Measurements from ENCODE around the gene WDR4.
"Not testable (repeated sequence)": the region's sequence is repeated elsewhere in the genome, so short reads cannot be mapped to it uniquely, and the experiment has no call there.

Gene WDR4

GRCh38 chr21:42852925-42853570, 26.3 kb downstream of the WDR4 start:
- no peak for DNase-seq (ENCODE audit: low spot score)

- DNase-seq (ENCODE audit: low spot score): no peak
Measured at GRCh38 chr21:42851812-42852665, 27.3 kb downstream of the WDR4 start.

GRCh38 chr21:42850866-42851391, 28.4 kb downstream of the WDR4 start:
- peak; percentile 55 for DNase-seq (ENCODE audit: low spot score)

- no peak for DNase-seq (ENCODE audit: low spot score)
Measured at GRCh38 chr21:42850463-42850862, 28.9 kb downstream of the WDR4 start.

GRCh38 chr21:42849759-42850412, 29.5 kb downstream of the WDR4 start:
- no peak for DNase-seq (ENCODE audit: low spot score)

- DNase-seq (ENCODE audit: low spot score): no peak
Measured at GRCh38 chr21:42848932-42849758, 30.2 kb downstream of the WDR4 start.

GRCh38 chr21:42848144-42848931, 31.0 kb downstream of the WDR4 start:
- DNase-seq (ENCODE audit: low spot score): not testable (repeated sequence)

- DNase-seq (ENCODE audit: low spot score): no peak
Measured at GRCh38 chr21:42847726-42848125, 31.6 kb downstream of the WDR4 start.

- no peak for DNase-seq (ENCODE audit: low spot score)
Measured at GRCh38 chr21:42847051-42847707, 32.2 kb downstream of the WDR4 start.

GRCh38 chr21:42846221-42846620, 33.1 kb downstream of the WDR4 start:
- DNase-seq (ENCODE audit: low spot score): no peak

- no peak for DNase-seq (ENCODE audit: low spot score)
Measured at GRCh38 chr21:42845296-42845965, 33.9 kb downstream of the WDR4 start.

- DNase-seq (ENCODE audit: low spot score): no peak
Measured at GRCh38 chr21:42844411-42845113, 34.8 kb downstream of the WDR4 start.

- DNase-seq (ENCODE audit: low spot score): no peak
Measured at GRCh38 chr21:42843056-42843455, 36.3 kb downstream of the WDR4 start.

GRCh38 chr21:42841916-42842655, 37.3 kb downstream of the WDR4 start:
- not testable (repeated sequence) for DNase-seq (ENCODE audit: low spot score)

GRCh38 chr21:42841156-42841915, 38.0 kb downstream of the WDR4 start:
- no peak for DNase-seq (ENCODE audit: low spot score)

- peak; percentile 4 for DNase-seq (ENCODE audit: low spot score)
Measured at GRCh38 chr21:42840411-42841155, 38.8 kb downstream of the WDR4 start.

All from AG20443 (cell line).